HG03175 (cell line): ENCODE data around the gene DNAH14.
"Not testable (repeated sequence)": the region's sequence is repeated elsewhere in the genome, so short reads cannot be mapped to it uniquely, and the experiment has no call there.

Experiments
- ATAC-seq: cut with Tn5 transposase; IDR thresholded peaks from one replicate; pipeline ENCODE4 v1.9.1; 2021; ENCODE audit warnings: mild to moderate bottlenecking, moderate library complexity; ENCODE audit not compliant: unreplicated experiment

Gene DNAH14

DNA sequence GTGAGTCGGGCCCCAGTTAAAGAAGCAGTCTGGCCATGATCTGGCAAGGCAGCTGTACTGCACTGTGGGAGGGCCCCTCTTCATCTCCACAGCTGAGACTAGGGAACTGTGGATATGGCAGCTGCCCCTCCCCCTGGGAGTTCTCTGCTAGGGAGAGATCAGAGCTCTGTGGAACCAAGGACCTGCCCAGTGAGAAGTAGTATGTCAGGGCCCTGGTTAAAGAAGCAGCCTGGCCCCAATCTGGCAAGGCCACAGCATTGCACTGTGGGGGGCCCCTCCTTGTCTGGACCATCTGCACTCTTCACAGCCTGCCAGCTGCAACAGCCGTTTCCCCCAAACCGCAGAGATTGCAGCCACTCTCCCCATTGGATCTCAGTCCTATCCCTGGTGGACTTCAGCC is 208.5 kb downstream of the DNAH14 start:
- ATAC-seq: no peak

DNA sequence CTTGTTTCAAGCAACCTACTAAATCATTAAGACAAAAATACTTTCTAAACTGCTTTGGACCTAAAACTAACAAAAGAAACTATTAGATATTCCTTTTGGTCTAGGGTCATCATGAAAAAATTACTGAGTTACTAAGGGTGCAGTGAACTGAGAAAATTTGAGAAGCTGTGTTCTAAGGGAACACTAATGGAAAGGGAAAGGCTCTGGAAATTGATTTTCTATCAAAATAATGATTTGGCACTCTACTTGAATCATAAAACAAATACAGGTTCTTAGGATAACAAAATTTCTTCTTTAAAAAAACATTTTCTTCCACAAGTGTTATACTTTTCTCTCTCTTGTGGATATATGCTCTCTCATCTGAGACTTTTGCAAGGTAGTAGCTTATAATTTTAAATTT is 213.5 kb downstream of the DNAH14 start:
- ATAC-seq: no peak

DNA sequence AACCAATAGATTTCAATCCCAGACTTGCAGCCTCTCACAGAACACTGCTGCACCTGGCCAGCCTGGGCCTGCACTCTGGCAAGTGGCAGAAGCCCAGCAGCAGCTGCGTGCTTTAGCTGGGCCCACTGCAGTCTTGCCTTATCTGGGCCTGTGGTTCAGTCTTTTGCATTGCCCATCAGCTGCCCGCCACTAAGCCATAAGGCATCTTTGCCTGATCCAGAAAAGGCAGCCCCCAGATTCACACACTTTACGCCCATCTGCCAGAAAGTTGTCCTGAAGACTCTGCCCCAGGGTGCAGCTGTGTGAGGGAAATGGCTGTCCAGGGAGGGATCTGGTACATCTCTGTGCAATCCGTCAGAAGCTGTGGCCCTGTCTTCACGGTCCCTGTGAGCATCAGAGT is 217.0 kb downstream of the DNAH14 start:
- no peak for ATAC-seq

DNA sequence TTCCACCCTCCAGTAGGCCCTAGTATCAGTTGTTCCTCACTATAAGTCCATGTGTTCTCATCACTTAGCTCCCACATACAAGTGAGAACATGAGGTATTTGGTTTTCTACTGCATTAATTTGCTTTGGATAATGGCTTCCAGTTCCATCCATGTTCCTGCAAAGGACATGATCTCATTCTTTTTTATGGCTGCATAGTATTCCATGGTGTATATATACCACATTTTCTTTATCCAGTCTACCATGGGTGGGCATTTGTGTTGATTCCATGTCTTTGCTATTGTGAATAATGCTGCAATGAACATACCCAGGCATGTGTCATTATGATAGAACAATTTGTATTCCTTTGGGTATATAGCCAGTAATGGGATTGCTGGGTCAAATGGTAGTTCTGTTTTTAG is 218.3 kb downstream of the DNAH14 start:
- not testable (repeated sequence) for ATAC-seq

DNA sequence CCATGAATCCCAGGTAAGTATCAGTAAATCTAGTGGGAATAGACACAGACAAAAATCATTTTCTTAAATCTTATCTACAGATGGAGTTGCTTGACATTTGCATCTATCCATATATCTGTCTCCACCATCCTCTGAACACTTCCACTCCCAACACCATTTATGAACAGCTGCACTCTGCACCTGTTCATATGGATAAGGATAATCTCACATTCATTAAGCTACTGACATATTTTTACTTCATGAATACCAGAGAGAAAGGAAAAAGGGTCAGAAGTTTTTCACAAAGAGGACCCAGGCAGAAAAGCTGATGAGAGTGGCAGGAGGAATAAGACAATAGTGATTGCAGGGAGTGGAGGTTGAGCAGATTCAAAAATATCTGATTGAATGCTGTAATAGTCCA is 222.6 kb downstream of the DNAH14 start:
- ATAC-seq: no peak

DNA sequence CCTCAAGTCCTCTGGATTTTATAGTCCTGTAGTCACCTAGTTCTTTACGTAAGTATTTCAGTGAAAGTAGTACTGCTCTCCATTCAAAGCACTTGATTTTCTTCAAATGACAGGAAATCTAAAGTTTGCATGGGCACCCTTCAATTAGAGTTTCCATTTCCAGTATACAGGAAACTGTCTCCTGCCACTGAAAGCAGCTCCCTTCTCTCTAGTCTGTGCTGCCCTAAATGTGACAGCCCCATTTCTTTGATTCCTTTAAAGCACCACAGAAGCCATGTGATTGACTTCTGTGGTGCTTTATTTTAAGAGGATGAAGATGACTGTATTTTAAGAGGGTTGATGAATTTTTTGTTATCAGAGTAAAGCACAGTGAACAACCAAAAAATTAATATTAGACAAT is 226.1 kb downstream of the DNAH14 start:
- no peak for ATAC-seq

DNA sequence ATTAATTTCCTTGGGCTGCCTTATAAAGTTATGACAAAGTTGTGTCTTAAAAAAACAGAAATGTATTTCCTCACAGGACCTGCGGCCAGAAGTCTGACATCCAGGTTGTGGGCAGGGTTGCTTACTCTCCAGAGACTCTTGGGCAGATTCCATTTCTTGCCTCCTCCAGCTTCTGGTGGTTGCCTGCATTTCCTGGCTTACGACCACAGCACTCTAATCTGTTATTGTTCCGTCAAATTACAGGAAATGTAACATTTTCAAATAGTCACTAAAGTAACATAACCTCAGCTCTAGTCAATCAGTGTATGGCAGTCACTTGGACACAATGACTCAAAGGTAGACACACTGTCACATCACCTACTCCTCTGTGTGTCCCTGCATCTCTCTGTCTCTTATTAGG is 226.8 kb downstream of the DNAH14 start:
- ATAC-seq: no peak

DNA sequence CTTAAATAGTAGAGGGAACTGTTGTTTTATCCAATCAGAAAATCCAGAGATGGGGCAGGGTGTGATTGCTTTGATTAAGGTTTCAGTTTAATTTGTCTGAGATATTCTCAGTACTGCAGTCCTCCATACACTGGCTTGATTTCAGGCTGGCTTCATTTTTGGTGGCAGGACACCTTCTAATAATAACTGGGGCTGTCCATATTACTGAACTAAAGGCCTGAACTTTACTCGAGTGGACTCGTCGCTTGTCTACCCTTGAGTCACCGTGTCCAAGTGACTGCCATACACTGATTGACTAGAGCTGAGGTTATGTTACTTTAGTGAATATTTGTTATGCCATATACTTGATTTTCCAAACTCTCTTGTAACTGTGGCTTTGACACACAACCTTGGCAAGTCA is 228.8 kb downstream of the DNAH14 start:
- ATAC-seq: no peak

DNA sequence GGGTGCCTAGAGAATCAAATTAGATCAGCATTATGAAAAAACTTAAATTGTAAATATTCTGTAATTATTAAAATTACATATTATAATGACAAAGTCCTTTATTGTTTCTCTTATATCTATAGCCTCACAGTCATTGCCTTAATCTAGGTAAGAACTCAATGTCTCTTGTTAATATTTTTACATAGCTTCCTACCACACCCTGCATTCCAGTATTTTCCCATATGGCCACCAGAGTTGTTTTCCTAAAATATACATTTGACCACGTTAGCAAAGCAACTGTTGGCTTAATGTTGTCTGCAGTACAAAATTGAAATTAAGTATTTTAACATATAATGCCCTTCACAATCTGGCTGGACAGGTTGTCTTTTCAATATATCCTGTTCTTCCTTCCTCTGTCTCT is 230.3 kb downstream of the DNAH14 start:
- no peak for ATAC-seq

DNA sequence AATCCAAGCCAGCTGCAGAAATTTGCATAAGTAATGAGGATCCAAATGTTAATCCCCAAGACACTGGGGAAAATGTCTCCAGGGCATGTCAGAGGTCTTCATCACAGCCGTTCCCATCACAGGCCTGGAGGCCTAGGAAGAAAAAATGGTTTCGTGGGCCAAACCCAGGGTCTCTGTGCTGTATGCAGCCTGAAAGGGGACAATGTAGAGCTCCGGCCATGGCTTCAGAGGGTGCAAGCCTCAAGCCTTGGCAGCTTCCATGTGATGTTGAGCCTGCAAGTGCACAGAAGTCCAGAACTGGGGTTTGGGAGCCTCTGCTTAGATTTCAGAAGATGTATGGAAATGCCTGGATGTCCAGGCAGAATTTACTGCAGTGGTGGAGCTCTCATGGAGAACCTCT is 247.9 kb downstream of the DNAH14 start:
- not testable (repeated sequence) for ATAC-seq

DNA sequence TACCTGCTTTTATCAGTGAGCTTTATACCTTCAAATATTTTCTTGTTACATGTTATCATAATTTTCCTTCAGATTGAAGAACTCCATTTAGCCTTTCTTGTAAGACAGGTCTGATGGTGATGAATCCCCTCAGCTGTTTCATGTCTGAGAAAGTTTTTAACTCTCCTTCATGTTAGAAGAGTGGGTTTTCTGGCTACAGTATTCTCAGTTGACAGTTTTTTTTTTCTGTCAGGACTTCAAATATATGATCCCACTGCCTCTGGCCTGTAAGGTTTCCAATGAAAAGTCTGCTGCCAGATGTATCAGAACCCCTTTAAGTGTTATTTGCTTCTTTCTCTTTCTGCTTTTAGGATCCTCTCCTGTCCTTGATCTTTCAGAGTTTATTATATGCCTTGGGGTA is 250.2 kb downstream of the DNAH14 start:
- no peak for ATAC-seq

DNA sequence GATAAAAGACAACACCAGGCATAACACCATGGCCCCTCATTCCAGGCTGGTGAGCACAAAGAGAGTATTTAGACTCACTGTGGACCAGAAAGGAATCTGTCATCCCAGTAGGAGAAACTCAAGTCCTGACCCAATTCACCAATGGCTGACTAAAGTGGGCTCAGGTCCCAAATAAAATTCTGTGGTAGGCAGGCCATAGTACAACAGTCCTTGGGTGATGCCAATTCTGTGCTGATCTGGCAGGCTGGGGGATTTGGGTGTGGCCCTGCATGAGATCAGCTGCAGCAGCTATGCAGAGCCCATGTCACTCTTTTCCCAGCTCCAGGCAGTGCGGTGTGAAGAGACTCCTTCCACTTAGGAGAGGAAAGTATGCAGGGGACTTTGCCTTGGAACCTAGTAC is 253.2 kb downstream of the DNAH14 start:
- ATAC-seq: no peak

DNA sequence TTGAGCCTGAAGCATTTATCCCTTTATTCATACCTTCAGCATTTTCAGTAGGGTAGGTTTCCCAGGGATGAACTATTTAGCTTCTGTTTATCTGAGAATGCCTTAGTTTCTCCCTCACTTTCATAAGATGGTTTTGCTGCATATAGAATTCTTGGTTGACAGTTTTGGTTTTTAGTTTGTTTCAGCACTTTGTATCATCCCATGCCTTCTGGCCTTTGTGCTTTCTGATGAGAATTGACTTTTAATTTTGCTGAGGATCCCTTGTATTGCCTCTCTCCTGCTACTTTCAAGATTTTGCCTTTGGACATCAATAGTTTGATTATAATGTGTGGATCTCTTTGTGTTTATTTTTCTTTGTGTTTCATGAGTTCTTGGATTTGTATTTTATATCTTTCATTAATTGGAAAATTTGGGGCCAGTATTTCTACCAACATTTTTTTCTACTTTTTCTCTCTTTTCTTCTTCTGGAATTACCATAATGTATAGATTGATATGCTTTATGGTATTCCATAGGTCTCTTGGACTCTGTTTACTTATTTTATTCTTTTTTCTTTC is 261.8 kb downstream of the DNAH14 start:
- no peak for ATAC-seq

DNA sequence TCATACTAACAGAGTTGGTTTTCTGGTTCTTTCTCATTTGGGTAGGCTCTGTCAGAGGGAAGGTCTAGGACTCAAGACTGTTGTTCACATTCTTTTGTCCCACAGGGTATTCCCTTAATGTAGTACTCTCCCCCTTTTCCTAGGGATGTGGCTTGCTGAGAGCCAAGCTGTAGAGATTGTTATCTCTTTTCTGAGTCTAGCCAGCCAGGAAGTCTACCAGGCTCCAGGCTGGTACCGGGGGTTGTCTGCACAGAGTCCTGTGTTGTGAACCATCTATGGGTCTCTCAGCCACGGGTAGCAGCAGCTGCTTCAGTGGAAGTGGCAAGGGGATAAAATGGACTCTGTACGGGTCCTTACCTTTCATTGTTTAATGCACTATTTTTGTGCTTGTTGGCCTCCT is 272.0 kb downstream of the DNAH14 start:
- ATAC-seq: no peak

DNA sequence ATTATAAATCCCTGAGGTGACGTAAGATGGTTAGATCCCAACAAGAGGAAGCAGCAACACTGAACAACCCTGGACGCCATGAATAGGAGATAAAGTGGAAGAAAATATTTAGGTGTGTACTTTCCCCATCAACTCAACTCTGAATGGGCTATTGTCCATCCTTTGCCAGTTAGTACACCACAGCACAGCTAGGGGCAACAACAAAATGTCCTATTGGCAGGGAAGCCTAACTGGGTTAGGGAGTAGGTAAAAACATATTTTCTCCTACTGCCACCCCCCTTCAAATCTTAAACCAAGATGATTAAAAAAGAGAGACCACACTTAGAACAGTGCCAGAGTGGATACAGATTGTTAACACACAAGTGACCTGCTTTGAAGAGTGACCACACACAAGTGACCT is 278.3 kb downstream of the DNAH14 start:
- ATAC-seq: no peak

DNA sequence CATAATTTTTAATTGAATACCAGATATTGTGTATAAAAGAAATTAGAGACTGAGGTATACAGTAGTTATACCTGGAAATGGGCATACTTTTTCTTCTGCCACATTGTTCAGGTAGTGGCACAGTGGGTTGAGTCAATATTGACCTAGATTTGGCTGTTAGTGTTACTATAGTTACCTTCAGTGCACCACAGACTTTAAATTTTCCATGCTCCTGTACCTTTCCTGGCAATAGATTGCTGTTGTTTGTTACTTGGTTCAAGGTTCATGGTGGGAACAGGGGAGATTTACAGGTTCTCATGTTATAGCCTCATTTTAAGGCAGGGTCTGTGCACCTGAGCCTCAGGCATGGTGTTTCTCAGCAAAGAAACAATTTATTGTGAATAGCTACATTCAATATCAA is 279.7 kb downstream of the DNAH14 start:
- ATAC-seq: no peak

DNA sequence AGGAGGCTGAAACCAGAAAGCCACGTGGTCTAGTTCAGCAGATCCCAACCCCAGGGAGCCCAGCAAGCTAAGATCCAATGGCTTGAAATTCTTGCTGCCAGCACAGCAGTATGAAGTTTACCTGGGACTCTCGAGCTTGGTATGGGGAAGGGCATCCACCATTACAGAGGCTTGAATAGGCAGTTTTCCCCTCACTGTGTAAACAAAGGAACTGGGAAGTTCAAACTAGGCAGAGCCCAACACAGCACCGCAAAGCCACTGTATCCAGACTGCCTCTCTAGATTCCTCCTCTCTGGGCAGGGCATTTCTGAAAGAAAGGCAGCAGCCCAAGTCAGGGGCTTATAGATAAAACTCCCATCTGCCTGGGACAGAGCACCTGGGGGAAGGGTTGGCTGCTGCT is 280.7 kb downstream of the DNAH14 start:
- not testable (repeated sequence) for ATAC-seq

DNA sequence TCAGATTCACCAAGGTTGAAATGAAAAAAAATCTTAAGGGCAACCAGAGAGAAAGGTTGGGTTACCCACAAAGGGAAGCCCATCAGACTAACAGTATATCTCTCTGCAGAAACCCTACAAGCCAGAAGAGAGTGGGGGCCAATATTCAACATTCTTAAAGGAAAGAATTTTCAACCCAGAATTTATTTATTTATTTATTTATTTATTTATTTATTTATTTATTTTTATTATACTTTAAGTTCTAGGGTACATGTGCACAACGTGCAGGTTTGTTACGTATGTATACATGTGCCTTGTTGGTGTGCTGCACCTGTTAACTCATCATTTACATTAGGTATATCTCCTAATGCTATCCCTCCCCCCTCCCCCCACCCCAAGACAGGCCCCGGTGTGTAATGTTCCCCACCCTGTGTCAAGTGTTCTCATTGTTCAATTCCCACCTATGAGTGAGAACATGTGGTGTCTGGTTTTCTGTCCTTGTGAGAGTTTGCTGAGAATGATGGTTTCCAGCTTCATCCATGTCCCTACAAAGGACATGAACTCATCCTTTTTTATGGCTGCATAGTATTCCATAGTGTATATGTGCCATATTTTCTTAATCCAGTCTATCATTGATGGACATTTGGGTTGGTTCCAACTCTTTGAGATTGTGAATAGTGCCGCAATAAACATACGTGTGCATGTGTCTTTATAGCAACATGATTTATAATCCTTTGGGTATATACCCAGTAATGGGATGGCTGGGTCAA is 282.4 kb downstream of the DNAH14 start:
- ATAC-seq: not testable (repeated sequence)

DNA sequence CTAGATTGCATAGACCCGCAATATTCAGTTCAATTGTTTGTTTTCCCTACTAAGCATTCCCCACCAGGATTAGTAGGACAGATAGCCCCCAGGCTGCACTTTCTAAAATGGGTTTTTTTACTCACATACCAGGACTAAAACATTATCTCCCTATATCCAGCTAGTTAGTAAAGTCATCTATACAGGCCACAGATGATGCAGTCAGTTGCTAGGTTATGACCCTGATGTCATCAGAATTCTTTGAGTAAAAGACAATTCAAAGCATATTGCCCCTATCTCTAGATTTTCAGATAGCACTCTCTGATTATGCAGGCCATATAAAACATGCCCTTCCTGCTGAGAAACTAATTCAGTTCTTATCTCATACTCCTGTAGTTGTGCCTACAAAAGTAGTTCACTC is 294.8 kb downstream of the DNAH14 start:
- ATAC-seq: no peak

DNA sequence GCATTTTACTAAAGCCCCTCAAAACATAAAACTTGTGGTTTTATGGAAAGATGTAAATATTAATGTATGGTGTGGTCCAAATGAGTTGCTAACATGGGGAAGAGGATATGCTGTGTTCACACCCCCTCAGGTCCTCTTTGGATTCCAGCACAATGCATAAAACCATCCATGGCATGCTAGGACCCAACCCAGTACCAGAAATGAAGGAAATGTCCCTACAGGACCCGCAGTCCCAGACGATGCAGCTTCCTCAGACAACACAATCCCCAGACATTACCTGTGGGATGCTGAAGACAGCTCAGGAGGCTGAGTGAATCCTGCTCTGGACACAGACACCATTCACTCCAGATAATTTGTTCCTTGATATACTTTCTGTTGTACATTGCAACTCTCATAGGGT is 296.2 kb downstream of the DNAH14 start:
- no peak for ATAC-seq

DNA sequence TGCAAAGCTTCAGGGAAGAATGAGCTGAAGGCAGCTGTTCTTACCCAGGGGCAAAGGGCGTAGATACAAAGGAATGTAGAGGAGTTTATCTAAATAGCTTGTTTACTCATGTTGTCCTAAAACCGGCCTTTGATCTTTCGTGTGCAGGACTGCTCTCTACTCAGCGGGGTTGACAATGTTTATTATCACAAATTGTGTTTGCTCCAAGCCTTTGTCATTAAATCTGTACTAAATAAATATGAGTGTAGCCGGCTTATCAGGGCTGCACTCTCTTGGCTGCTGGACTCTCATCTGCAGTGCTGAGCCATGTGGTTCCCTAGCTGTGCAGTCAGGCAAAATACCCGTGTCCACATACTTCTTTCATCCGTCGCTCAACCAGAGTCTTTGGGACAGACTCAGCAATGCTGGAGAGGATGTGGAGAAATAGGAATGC is 299.4 kb downstream of the DNAH14 start:
- ATAC-seq: no peak

DNA sequence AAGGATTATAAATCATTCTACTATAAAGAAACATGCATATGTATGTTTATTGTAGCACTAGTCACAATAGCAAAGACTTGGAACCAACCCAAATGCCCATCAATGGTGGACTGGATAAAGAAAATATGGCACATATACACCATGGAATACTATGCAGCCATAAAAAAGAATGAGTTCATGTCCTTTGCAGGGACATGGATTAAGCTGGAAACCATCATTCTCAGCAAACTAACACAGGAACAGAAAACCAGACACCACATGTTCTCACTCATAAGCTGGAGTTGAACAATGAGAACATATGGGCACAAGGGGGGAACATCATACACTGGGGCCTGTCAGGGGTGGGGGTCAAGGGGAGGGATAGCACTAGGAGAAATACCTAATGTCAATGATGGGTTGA is 300.0 kb downstream of the DNAH14 start:
- not testable (repeated sequence) for ATAC-seq

DNA sequence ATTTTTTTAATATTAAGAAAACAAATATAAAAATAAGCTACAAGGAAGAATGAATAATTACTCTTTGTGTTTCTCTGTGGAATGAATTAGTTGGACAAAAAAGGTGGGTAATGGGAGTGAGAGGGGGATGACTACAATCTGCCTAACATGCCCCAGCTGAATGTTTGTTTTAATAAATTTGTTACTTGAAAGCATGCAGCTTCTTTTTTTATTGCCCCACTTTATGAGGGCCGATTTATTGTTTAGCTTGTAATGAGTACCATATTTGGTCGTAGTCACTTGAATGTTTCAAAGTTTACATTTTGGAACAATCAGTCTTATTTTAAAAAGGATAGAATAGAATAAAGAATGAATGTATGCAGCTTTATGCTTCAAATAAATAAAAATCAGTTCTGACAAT is 301.0 kb downstream of the DNAH14 start:
- ATAC-seq: no peak
